ENCODE measurements around the gene LASP1NB.

LASP1NB gene

GRCh38 chr17:38896346-38896954, 29.0 kb upstream of the LASP1NB start:
- no peaks in the 10 kb centered on the region; the same call in 1 of the 2 replicates for H3K9me3 ChIP-seq (ENCODE audit: control insufficient read depth, insufficient read depth, low read length)
- H3K27me3 ChIP-seq (ENCODE audit: control insufficient read depth, insufficient read depth, low read length) = no peaks in the 10 kb centered on the region
- H3K4me3 ChIP-seq (ENCODE audit: low read depth, low read length) = no peak overlapping the region
- ChIA-PET CTCF (no interaction called here), POLR2A (no interaction called here)
- no peak for TF ChIP-seq CTCF (IDR thresholded peaks at IDR 0.05; ENCODE audit: low read depth, low read length)
- H3K27ac ChIP-seq (ENCODE audit: low read depth, low read length) = peak overlapping the region; percentile 47
- no peak for DNase-seq (ENCODE audit: low read depth, low spot score)

GRCh38 chr17:38897176-38897575, 28.2 kb upstream of the LASP1NB start:
- Histone ChIP-seq H3K4me3 (ENCODE audit: low read depth, low read length) (no peak overlapping the region), H3K27ac (ENCODE audit: low read depth, low read length) (peak overlapping the region; percentile 47), H3K9me3 (ENCODE audit: control insufficient read depth, insufficient read depth, low read length) (no peaks in the 10 kb centered on the region; the same call in 1 of the 2 replicates), H3K27me3 (ENCODE audit: control insufficient read depth, insufficient read depth, low read length) (no peaks in the 10 kb centered on the region)
- CTCF ChIA-PET = no interaction called here
- TF ChIP-seq CTCF (IDR thresholded peaks at IDR 0.05; ENCODE audit: low read depth, low read length) = no peak
- POLR2A ChIA-PET = interaction anchor here (1.0 kb wide), 1 partner anchor 28 kb away, joined by 4 read pairs; the partner anchor contains the start of gene LASP1
- no peak for DNase-seq (ENCODE audit: low read depth, low spot score)

- Histone ChIP-seq H3K4me3 (ENCODE audit: low read depth, low read length) (no peak overlapping the region), H3K27me3 (ENCODE audit: control insufficient read depth, insufficient read depth, low read length) (no peaks in the 10 kb centered on the region), H3K27ac (ENCODE audit: low read depth, low read length) (peak overlapping the region; percentile 52), H3K9me3 (ENCODE audit: control insufficient read depth, insufficient read depth, low read length) (no peaks in the 10 kb centered on the region; the same call in 1 of the 2 replicates)
- no peak for DNase-seq (ENCODE audit: low read depth, low spot score)
- POLR2A ChIA-PET = interaction anchor here (1.0 kb wide), 1 partner anchor 28 kb away, joined by 4 read pairs; the partner anchor contains the start of gene LASP1
- CTCF ChIA-PET = interaction anchor here (0.5 kb wide), 1 partner anchor 164 kb away, joined by 5 read pairs; no protein-coding TSS in a partner anchor
- no peak for TF ChIP-seq CTCF (IDR thresholded peaks at IDR 0.05; ENCODE audit: low read depth, low read length)
Observed at GRCh38 chr17:38897671-38898290, 27.6 kb upstream of the LASP1NB start.

DNA sequence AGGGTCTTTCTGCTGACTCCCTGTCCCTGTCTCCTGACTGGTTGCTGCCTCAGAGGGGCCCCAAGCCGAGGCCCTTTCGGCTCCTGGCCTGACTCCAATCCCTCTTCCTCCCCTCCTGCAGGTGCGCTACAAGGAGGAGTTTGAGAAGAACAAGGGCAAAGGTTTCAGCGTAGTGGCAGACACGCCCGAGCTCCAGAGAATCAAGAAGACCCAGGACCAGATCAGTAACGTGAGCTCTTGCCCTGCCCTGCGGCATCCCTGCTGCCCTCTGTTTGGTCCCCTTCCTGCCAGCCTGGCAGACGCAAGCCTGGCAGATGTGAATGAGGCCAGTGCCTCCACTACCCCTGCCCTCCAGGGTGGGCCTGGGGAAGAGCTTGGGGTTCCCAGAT, 27.1 kb upstream of the LASP1NB start:
- Histone ChIP-seq H3K27ac (ENCODE audit: low read depth, low read length) (peak overlapping the region; percentile 52), H3K4me3 (ENCODE audit: low read depth, low read length) (no peak overlapping the region), H3K9me3 (ENCODE audit: control insufficient read depth, insufficient read depth, low read length) (no peaks in the 10 kb centered on the region; the same call in 1 of the 2 replicates), H3K27me3 (ENCODE audit: control insufficient read depth, insufficient read depth, low read length) (no peaks in the 10 kb centered on the region)
- DNase-seq (ENCODE audit: low read depth, low spot score) = no peak
- no peak for TF ChIP-seq CTCF (IDR thresholded peaks at IDR 0.05; ENCODE audit: low read depth, low read length)
- CTCF ChIA-PET = no interaction called here
- POLR2A ChIA-PET = no interaction called here

- no peak overlapping the region for H3K4me3 ChIP-seq (ENCODE audit: low read depth, low read length)
- H3K27me3 ChIP-seq (ENCODE audit: control insufficient read depth, insufficient read depth, low read length) = no peaks in the 10 kb centered on the region
- ChIA-PET CTCF (no interaction called here), POLR2A (no interaction called here)
- H3K9me3 ChIP-seq (ENCODE audit: control insufficient read depth, insufficient read depth, low read length) = no peaks in the 10 kb centered on the region; the same call in 1 of the 2 replicates
- peak overlapping the region; percentile 31 for H3K27ac ChIP-seq (ENCODE audit: low read depth, low read length)
- DNase-seq (ENCODE audit: low read depth, low spot score) = no peak
- TF ChIP-seq CTCF (IDR thresholded peaks at IDR 0.05; ENCODE audit: low read depth, low read length) = no peak
Observed at GRCh38 chr17:38898812-38899348, 26.5 kb upstream of the LASP1NB start.

Measured in AG04450 (cell line).